Activated CD8-positive, alpha-beta memory T cell treated with anti-CD3 and anti-CD28 coated beads, Interleukin-2, amount 10 ng/mL, durations not matched to agents 7 days and 5 days (primary cell): ENCODE data around the gene CA7. TPM values are rescaled to one million over a fixed set of nuclear protein-coding genes. Genes with fewer than 3 reads are reported as not detected.

Experiments used
- ATAC-seq: fragments of 150-1000 bp; cut with Tn5 transposase; one replicate; pipeline ENCODE4 v1.10.0; 2021; ENCODE audit warnings: moderate library complexity
- CTCF ChIA-PET: fragments of 350-600 bp; sonication (Branson Sonifier 250); formaldehyde crosslinking; loops from one replicate; lab custom pipeline; 2021; ENCODE audit warnings: antibody characterized with exemption; lab: Charles Lee
- DNase-seq: peaks from one replicate; pipeline ENCODE4 v3.0.0-alpha.2; 2020
- H3K27ac Mint-ChIP-seq: one replicate; pipeline ENCODE4 v1.8.0; 2021; ENCODE audit warnings: mild to moderate bottlenecking, mixed read lengths
- H3K27me3 Mint-ChIP-seq: one replicate; pipeline ENCODE4 v1.8.0; 2021; ENCODE audit warnings: mixed read lengths
- H3K36me3 Mint-ChIP-seq: one replicate; pipeline ENCODE4 v1.8.0; 2021; ENCODE audit warnings: mild to moderate bottlenecking, mixed read lengths
- H3K4me1 Mint-ChIP-seq: one replicate; pipeline ENCODE4 v1.8.0; 2021; ENCODE audit warnings: mixed read lengths
- H3K4me3 Mint-ChIP-seq: one replicate; pipeline ENCODE4 v1.8.0; 2021; ENCODE audit warnings: mild to moderate bottlenecking, moderate library complexity, mixed read lengths
- H3K9me3 Mint-ChIP-seq: one replicate; pipeline ENCODE4 v1.8.0; 2022; ENCODE audit warnings: low read depth, mixed read lengths
- total RNA-seq, 2 experiments: library from RNA; stranded (reverse); gene quantifications; one replicate each; pipeline ENCODE4 v1.2.3, GENCODE V29; 2021

Gene CA7
- total RNA-seq, 2 experiments from 2014 or later: not detected

DNA sequence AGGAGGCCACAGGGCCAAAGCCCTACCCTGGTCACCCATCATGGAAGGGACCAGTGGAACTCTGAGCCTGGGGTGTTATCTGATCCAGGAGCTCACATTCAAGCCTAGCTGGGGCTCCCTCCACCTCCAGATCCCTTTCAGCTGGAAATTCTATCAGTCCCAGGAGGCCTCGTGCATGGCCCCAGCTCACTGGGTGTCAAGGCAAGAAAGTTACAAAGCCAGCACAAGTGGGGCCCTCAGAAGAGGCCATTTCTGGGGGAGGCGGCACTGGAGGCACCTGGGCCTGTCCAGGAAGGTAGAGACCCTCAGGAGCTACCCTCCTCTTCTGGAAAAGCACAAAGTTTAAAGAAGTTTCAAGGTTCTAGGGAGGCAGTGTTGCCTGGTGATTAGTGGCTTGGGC is 4.8 kb downstream of the CA7 start:
- DNase-seq (no peak), ATAC-seq (no peak)
- CTCF ChIA-PET: interaction anchor here (0.8 to 6.1 kb wide), 4 partner anchors 15 to 97 kb away, joined by 3 to 46 read pairs (median 12); partner anchors contain the start of gene NAE1
- Mint-ChIP-seq H3K9me3 (no peaks in the 10 kb centered on the region), H3K27ac (no peak overlapping the region), H3K4me1 (peaks cover 22% of the 10 kb centered on the region), H3K4me3 (no peak overlapping the region), H3K27me3 (peaks cover 21% of the 10 kb centered on the region), H3K36me3 (no peaks in the 10 kb centered on the region)

DNA sequence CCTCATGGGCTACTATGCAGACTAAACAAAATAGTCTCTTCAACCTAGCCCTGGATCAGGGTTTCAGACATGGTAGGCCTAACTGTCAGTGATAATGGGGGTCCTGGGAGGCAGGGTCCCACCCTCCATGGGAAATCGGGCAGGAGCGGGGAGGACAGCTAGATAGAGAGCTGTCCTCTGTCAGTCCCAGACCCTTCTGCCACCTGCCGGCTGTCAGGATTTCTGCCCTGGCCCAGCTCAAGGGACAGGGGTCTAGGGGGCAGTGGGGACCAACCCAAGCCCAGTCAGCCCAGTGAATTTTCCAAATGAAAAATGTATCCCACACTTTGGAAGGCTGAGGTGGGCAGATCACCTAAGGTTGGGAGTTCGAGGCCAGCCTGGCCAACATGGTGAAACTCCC is 5.3 kb downstream of the CA7 start:
- Mint-ChIP-seq H3K27me3 (peaks cover 18% of the 10 kb centered on the region), H3K27ac (no peak overlapping the region), H3K4me3 (no peak overlapping the region), H3K36me3 (no peaks in the 10 kb centered on the region), H3K9me3 (no peaks in the 10 kb centered on the region), H3K4me1 (peaks cover 22% of the 10 kb centered on the region)
- DNase-seq: no peak
- no peak for ATAC-seq
- CTCF ChIA-PET: interaction anchor here (1.5 to 6.1 kb wide), 3 partner anchors 15 to 19 kb away, joined by 5 to 46 read pairs (median 18); partner anchors contain the start of gene NAE1

DNA sequence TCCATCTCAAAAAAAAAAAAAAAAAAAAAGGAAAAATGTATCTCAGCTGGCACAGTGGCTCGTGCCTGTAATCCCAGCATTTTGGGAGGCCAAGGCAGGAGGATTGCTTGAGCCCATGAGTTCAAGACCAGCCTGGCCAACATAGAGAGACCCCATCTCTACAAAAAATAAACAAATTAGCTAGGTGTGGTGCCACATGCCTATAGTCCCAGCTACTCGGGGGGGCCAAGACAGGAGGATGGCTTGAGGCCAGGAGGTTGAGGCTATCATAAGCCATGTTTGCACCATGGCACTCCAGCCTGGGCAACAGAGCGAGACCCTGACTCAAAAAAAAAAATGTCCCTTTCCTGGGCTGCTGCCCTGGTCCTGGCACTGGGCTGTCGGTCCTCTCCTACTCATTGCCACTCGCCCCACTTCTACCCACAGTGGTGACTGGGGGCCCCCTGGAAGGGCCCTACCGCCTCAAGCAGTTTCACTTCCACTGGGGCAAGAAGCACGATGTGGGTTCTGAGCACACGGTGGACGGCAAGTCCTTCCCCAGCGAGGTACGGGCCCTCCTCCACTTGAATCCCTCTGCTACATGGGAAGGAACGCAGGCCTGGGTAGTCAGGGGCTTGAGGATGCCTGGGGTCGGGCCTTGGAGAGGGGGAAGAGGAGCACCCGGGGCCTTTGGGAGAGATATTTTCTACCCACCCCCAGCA is 6.1 kb downstream of the CA7 start:
- H3K9me3 Mint-ChIP-seq: no peaks in the 10 kb centered on the region
- H3K36me3 Mint-ChIP-seq: no peaks in the 10 kb centered on the region
- CTCF ChIA-PET: interaction anchor here (3.4 to 6.1 kb wide), 2 partner anchors 18 to 19 kb away, joined by 18 to 46 read pairs; partner anchors contain the start of gene NAE1
- H3K4me3 Mint-ChIP-seq: no peak overlapping the region
- ATAC-seq: no peak
- H3K27ac Mint-ChIP-seq: no peak overlapping the region
- H3K4me1 Mint-ChIP-seq: peaks cover 19% of the 10 kb centered on the region
- no peak for DNase-seq
- H3K27me3 Mint-ChIP-seq: peaks cover 13% of the 10 kb centered on the region

DNA sequence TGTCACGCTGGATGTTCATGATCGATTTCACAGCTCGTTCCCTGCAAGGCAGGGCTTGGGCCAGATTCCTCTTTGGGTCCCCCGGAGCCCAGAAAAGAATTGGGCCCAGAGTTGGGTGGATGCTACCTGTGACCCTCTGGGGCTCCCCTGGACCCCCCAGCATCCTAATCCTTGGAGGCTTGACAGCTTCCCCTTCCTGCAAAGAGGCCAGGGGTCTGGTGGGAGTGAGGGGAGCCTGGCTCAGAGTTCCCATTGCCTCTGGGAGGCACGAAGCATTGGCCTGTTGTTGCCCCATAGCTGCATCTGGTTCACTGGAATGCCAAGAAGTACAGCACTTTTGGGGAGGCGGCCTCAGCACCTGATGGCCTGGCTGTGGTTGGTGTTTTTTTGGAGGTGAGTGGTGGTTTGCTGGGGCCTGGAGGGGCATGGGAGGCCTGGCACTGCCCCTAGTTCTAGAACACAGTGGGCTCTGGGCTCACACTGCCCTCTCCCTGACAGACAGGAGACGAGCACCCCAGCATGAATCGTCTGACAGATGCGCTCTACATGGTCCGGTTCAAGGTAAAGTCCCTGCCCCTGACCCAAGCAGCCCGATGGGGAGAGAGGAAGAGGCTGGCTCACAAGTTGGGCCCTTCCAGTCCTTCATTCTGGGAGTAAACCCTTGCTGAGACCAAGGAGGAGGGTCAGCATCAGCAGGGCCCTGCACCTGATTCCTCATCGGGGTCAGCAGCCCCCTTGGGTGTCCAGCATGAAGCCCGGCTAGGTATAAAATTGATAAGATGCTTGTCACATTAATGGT is 7.2 kb downstream of the CA7 start:
- CTCF ChIA-PET: interaction anchor here (3.4 to 6.1 kb wide), 2 partner anchors 17 to 20 kb away, joined by 18 to 46 read pairs; partner anchors contain the start of gene NAE1
- Mint-ChIP-seq H3K4me3 (no peak overlapping the region), H3K9me3 (no peaks in the 10 kb centered on the region), H3K4me1 (peaks cover 15% of the 10 kb centered on the region), H3K27me3 (peaks cover 2% of the 10 kb centered on the region), H3K27ac (no peak overlapping the region), H3K36me3 (no peaks in the 10 kb centered on the region)
- no peak for DNase-seq
- ATAC-seq: no peak

DNA sequence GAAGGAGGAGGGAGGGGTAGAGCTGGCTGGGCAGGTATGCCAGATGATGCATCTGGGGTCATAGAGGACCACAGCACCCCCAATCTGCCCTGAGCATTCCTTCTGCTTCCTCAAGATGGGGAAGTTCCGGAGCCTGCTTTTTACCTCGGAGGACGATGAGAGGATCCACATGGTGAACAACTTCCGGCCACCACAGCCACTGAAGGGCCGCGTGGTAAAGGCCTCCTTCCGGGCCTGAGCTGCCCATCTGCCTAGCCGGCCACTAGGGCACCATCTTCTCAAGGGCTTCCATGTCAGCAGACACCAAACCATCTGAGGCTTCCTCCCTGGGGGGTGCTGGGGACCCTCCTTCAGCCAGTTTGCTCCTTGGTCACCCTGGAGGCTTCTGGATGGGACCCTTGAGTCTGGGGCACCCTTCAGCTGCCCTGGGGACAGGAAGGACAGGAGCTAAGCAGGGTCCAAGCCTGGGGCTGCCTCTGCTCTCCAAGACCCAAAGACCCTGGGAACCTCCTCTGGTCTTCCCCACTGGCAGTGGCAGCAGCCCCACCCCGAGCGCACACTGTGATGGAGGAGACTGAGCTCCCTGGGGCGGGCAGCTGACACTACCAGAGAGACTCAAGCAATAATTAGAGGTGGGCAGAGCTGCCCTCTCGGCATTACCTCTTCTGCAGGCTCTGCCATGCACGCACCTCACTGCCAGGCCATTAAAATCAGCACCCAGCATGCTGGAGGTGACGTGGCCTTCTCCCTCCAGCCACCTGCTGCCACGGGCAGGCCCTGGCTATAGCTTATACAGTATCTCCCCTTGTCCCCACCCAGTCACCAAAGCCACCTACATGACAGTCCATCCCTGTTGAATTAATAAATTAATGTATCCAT is 9.3 kb downstream of the CA7 start:
- Mint-ChIP-seq H3K36me3 (no peaks in the 10 kb centered on the region), H3K4me3 (no peak overlapping the region), H3K27ac (no peak overlapping the region), H3K4me1 (peaks cover 5% of the 10 kb centered on the region), H3K27me3 (no peaks in the 10 kb centered on the region), H3K9me3 (no peaks in the 10 kb centered on the region)
- ATAC-seq (no peak), DNase-seq (no peak)
- CTCF ChIA-PET: interaction anchor here (1.5 to 5.4 kb wide), 4 partner anchors 15 to 68 kb away, joined by 3 to 25 read pairs (median 9); partner anchors contain the start of gene NAE1

DNA sequence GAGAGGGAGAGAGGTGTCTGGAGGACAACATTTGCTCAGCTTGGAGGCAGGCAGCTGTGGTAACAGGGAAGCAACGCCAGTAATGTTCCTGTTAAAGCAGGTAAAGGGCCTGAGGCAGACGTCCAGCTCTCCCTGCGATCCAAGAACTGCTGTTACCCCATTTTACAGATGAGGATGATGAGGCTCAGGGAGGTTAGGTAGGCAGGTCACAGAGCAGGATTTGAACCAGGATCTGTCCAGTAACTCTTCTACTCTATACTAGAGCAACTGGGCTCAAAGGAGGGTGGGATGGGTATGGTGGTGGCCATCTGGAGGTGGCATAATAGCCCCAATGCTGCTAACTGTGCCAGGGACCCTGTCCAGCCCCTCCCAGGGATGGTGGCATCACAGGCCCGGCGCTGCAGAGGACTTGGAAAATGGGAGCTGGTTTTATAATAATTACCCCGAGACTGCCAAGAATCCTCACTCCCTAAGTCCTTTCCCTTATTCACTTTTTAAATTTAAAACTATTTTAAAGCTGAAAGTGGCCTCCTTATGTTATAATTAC is 12.0 kb downstream of the CA7 start:
- ATAC-seq (no peak), DNase-seq (no peak)
- H3K4me1 Mint-ChIP-seq: peaks cover 4% of the 10 kb centered on the region
- no peaks in the 10 kb centered on the region for H3K27me3 Mint-ChIP-seq
- CTCF ChIA-PET: interaction anchor here (1.2 to 5.4 kb wide), 4 partner anchors 9 to 25 kb away, joined by 6 to 25 read pairs (median 12); partner anchors contain the start of gene NAE1
- no peak overlapping the region for H3K27ac Mint-ChIP-seq
- H3K4me3 Mint-ChIP-seq: no peak overlapping the region
- H3K36me3 Mint-ChIP-seq: no peaks in the 10 kb centered on the region
- H3K9me3 Mint-ChIP-seq: no peaks in the 10 kb centered on the region

DNA sequence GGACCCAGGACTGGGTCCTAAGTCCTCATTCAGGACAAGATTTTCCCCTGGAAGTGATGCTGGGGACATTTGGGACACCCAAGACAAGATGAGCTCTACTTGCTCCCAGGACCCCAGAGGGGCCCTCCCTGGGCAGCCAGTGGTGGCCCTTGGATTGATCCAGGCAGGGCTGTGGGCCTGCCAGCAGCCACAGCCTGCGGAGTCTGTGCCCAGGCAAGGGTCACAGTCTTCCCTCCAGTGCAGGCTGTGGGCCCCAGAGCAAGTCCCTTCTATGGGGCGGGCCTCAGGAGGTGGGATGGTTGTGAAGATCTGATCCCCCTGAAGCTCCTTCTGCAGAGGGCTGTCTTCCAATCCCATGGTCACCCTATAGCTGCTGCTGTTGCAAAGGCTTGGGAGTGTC is 12.6 kb downstream of the CA7 start:
- Mint-ChIP-seq H3K4me1 (peaks cover 4% of the 10 kb centered on the region), H3K36me3 (no peaks in the 10 kb centered on the region), H3K27ac (no peak overlapping the region), H3K4me3 (no peak overlapping the region), H3K9me3 (no peaks in the 10 kb centered on the region), H3K27me3 (no peaks in the 10 kb centered on the region)
- no peak for ATAC-seq
- no peak for DNase-seq
- CTCF ChIA-PET: interaction anchor here (1.0 to 5.4 kb wide), 5 partner anchors 10 to 105 kb away, joined by 3 to 25 read pairs (median 7); partner anchors contain the start of genes DYNC1LI2 and NAE1

DNA sequence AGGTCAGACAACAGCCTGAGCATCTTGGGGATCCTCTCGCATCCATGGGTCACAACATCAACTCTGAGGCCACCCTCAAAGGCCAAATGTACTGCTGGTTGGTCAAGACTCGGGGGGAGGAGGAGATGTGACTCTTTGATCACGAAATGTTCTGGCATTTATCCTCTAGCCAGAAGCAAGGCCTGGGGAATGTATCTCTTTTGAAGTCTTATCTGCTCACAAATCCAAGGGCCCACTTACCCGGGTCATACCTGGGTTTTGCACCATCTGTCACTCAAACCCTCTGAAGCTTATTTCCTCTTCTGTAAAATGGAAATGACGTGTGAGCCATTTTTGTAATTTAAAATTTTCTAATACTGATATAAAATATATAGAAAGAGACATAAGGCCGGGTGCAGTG is 13.2 kb downstream of the CA7 start:
- no peak for ATAC-seq
- DNase-seq: no peak
- Mint-ChIP-seq H3K9me3 (no peaks in the 10 kb centered on the region), H3K27ac (no peak overlapping the region), H3K36me3 (no peaks in the 10 kb centered on the region), H3K4me3 (no peak overlapping the region), H3K27me3 (no peaks in the 10 kb centered on the region), H3K4me1 (peaks cover 4% of the 10 kb centered on the region)
- CTCF ChIA-PET: interaction anchor here (1.0 to 5.4 kb wide), 4 partner anchors 11 to 106 kb away, joined by 3 to 25 read pairs (median 12); partner anchors contain the start of genes DYNC1LI2 and NAE1

DNA sequence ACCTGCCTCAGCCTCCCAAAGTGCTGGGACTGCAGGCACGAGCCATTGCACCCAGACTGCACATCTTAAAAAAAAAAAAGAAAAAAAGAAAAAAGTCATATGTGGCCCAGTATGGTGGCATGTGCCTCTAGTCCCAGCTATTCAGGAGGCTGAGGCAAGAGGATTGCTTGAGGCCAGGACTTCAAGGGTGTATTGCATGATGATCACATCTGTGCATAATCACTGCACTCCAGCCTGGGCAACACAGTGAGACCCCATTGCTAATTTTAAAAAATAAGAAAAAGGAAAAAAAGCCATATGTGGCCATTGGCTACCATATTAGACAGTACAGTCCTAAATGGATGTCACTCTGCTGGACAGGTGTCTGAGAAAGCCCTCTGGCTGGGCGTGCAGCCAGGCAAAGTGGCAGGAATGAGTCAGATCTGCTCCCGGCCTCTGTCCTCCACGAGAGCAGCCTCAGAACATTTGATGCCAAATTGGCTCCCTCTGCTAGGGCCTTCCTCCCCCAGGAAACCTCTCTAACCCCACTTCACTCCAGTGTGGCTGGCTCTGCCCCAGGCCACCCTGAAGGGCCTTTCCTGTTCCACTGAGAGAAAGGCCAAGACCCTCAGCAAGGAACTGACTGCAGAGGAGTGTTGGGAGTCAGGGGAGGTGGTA is 14.7 kb downstream of the CA7 start:
- DNase-seq (no peak), ATAC-seq (no peak)
- Mint-ChIP-seq H3K4me3 (no peak overlapping the region), H3K27me3 (no peaks in the 10 kb centered on the region), H3K36me3 (no peaks in the 10 kb centered on the region), H3K27ac (no peak overlapping the region), H3K9me3 (no peaks in the 10 kb centered on the region), H3K4me1 (no peaks in the 10 kb centered on the region)
- CTCF ChIA-PET: interaction anchor here (2.2 to 2.5 kb wide), 4 partner anchors 9 to 28 kb away, joined by 7 to 21 read pairs (median 8); partner anchors contain the start of gene NAE1

DNA sequence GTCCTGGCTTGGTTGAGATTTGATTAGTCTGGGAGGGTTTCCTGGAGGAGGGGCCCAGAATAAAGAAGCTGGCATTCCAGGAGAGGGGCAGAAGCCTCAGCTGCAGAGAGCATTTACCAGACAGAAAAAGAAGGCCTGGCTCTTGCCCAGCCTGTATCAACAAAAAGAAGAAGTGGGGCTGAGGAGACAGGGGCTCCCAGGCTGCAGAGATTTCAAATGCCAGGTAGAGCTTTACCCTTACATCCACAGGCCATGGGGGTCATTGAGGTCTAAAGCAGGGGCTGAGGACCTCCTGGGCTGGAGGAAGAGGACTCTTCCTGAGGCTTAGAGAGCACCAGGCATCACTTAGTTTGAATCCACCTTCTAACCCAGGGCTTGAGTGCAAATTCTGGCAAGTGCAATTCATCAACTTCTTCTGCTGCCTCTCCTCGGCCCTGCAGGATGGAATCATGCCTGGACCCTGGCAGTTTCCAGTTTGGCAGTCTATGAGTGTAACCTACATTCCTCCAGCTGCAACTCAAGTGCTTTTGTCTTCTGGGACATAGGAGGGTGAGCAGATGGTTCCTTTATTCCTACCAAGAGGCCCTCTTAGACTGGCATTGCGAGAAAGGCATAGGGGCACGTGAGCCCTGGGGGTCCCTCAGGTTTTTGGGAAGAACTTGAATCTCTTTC is 15.3 kb downstream of the CA7 start:
- no peaks in the 10 kb centered on the region for H3K4me1 Mint-ChIP-seq
- no peaks in the 10 kb centered on the region for H3K9me3 Mint-ChIP-seq
- no peak for DNase-seq
- no peak overlapping the region for H3K4me3 Mint-ChIP-seq
- no peak overlapping the region for H3K27ac Mint-ChIP-seq
- H3K27me3 Mint-ChIP-seq: no peaks in the 10 kb centered on the region
- no peaks in the 10 kb centered on the region for H3K36me3 Mint-ChIP-seq
- CTCF ChIA-PET: interaction anchor here (0.6 to 2.4 kb wide), 5 partner anchors 9 to 29 kb away, joined by 4 to 21 read pairs (median 7); partner anchors contain the start of gene NAE1
- no peak for ATAC-seq

DNA sequence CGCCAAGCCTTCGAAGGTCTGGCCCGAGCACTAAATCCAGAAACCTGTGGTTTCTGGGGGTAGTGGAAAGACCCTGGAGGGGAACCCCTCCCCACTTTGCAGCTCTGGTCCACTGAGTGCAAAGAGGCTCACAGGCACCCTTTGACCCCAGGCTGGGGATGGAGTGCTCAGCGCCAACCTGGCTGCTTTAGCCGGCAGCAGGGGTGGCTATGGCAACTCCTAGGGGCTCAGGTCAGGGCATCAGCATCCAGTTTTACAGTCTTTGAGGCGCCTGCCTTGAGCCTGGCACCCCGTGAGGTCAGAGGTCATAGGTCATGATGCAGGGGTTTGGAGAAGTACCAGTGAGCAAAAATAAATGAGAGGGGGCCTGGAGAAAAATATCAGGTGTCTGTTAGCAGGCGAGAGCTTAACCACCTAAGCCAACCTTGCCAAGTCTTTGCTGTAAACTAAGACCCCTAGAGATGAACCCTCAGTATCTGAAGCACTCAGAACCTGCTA is 17.9 kb downstream of the CA7 start:
- DNase-seq: no peak
- no peaks in the 10 kb centered on the region for H3K4me1 Mint-ChIP-seq
- CTCF ChIA-PET: interaction anchor here (0.8 to 1.2 kb wide), 2 partner anchors 11 to 31 kb away, joined by 5 to 6 read pairs; partner anchors contain the start of gene NAE1
- H3K36me3 Mint-ChIP-seq: no peaks in the 10 kb centered on the region
- H3K4me3 Mint-ChIP-seq: no peak overlapping the region
- H3K27ac Mint-ChIP-seq: no peak overlapping the region
- no peaks in the 10 kb centered on the region for H3K9me3 Mint-ChIP-seq
- ATAC-seq: no peak
- no peaks in the 10 kb centered on the region for H3K27me3 Mint-ChIP-seq
